GM23248 (cell line): ENCODE results near the gene SP3. TPM values are rescaled to one million over a fixed set of nuclear protein-coding genes. Genes with fewer than 3 reads are reported as not detected.

Experiments
- DNase-seq: peaks from one replicate; pipeline ENCODE4 v3.0.0-alpha.2; 2015
- H2AFZ ChIP-seq: fragments of 200-600 bp; sonication (generic); 2 replicates; pipeline ENCODE4 v1.6.1; 2016; ENCODE audit warnings: antibody characterized with exemption
- H3F3A ChIP-seq: fragments of 200-600 bp; sonication (generic); 2 replicates; pipeline ENCODE4 v1.6.1; 2016; ENCODE audit warnings: mild to moderate bottlenecking, antibody characterized with exemption, mixed run types; ENCODE audit not compliant: insufficient read depth
- H3K27ac ChIP-seq: fragments of 200-600 bp; sonication (generic); 2 replicates; pipeline ENCODE4 v1.5.1; 2016; ENCODE audit warnings: mild to moderate bottlenecking
- H3K27me3 ChIP-seq: fragments of 200-600 bp; sonication (generic); replicated peaks from 2 replicates; pipeline ENCODE4 v1.6.1; 2016; ENCODE audit warnings: mild to moderate bottlenecking; ENCODE audit not compliant: insufficient read depth
- H3K36me3 ChIP-seq: fragments of 200-600 bp; sonication (generic); 2 replicates; pipeline ENCODE4 v1.6.1; 2016; ENCODE audit warnings: low read depth, mild to moderate bottlenecking
- H3K4me1 ChIP-seq: fragments of 200-600 bp; sonication (generic); 2 replicates; pipeline ENCODE4 v1.6.1; 2016; ENCODE audit warnings: mild to moderate bottlenecking; ENCODE audit not compliant: insufficient read depth
- H3K4me2 ChIP-seq: fragments of 200-600 bp; sonication (generic); one replicate; pipeline ENCODE4 v1.6.1; 2016; ENCODE audit warnings: mild to moderate bottlenecking; ENCODE audit not compliant: unreplicated experiment
- H3K4me3 ChIP-seq: fragments of 200-600 bp; sonication (generic); 2 replicates; pipeline ENCODE4 v1.5.1; 2016; ENCODE audit warnings: mild to moderate bottlenecking
- H3K79me2 ChIP-seq: fragments of 200-600 bp; sonication (generic); 2 replicates; pipeline ENCODE4 v1.6.1; 2016; ENCODE audit warnings: mild to moderate bottlenecking; ENCODE audit not compliant: insufficient read depth
- H3K9ac ChIP-seq: fragments of 200-600 bp; sonication (generic); 2 replicates; pipeline ENCODE4 v1.6.1; 2016; ENCODE audit warnings: mild to moderate bottlenecking
- H3K9me2 ChIP-seq: fragments of 200-600 bp; sonication (generic); 2 replicates; pipeline ENCODE4 v1.6.1; 2016; ENCODE audit warnings: mixed run types, mild to moderate bottlenecking, moderate library complexity; ENCODE audit not compliant: insufficient read depth
- H3K9me3 ChIP-seq: fragments of 200-600 bp; sonication (generic); one replicate; pipeline ENCODE4 v1.6.1; 2017; ENCODE audit warnings: low read depth
- H4K20me1 ChIP-seq: fragments of 200-600 bp; sonication (generic); 2 replicates; pipeline ENCODE4 v1.6.0; 2016; ENCODE audit not compliant: insufficient read depth
- EZH2 ChIP-seq: fragments of 200-600 bp; sonication (generic); IDR thresholded peaks from 2 replicates; pipeline ENCODE4 v1.6.1; 2018; ENCODE audit warnings: antibody characterized with exemption, mild to moderate bottlenecking; ENCODE audit not compliant: insufficient read depth, poor library complexity, severe bottlenecking
- EZH2phosphoT487 ChIP-seq: fragments of 200-600 bp; sonication (generic); IDR thresholded peaks from 2 replicates; pipeline ENCODE4 v1.6.1; 2018; ENCODE audit warnings: antibody characterized with exemption, moderate library complexity, mild to moderate bottlenecking, low read depth; ENCODE audit not compliant: insufficient read depth
- whole genome bisulfite sequencing, 2 experiments: methylation state at CpG; one replicate each; pipeline ENCODE4 v1.1.6; 2015 to 2017; ENCODE audit warnings: low lambda C conversion rate in 2 of 2, low coverage in 1 of 2; ENCODE audit errors: missing lambda C conversion rate in 2 of 2; 5-methylcytosine and 5-hydroxymethylcytosine counted together
- in situ Hi-C: fragments of 300-500 bp; cut with MboI; formaldehyde crosslinking; loops from 2 replicates; pipeline ENCODE4 v1.15.0; 2020
- polyA plus RNA-seq: library from polyadenylated mRNA; unstranded; fragments of >200 nt; fragmentation: Nextera tagmentation; extraction: Ambion mirVana; gene quantifications from 2 replicates; pipeline ENCODE4 v1.2.1, GENCODE V29; 2016
- total RNA-seq: library from RNA; depleted of rRNA; stranded (reverse); fragments of >200 nt; shearing (Covaris generic); gene quantifications from 2 replicates; pipeline ENCODE4 v1.2.3, GENCODE V29; 2014

SP3 gene
- total and polyA plus RNA-seq, 2 experiments from 2014 or later = 27.7 to 78.8 TPM

DNA sequence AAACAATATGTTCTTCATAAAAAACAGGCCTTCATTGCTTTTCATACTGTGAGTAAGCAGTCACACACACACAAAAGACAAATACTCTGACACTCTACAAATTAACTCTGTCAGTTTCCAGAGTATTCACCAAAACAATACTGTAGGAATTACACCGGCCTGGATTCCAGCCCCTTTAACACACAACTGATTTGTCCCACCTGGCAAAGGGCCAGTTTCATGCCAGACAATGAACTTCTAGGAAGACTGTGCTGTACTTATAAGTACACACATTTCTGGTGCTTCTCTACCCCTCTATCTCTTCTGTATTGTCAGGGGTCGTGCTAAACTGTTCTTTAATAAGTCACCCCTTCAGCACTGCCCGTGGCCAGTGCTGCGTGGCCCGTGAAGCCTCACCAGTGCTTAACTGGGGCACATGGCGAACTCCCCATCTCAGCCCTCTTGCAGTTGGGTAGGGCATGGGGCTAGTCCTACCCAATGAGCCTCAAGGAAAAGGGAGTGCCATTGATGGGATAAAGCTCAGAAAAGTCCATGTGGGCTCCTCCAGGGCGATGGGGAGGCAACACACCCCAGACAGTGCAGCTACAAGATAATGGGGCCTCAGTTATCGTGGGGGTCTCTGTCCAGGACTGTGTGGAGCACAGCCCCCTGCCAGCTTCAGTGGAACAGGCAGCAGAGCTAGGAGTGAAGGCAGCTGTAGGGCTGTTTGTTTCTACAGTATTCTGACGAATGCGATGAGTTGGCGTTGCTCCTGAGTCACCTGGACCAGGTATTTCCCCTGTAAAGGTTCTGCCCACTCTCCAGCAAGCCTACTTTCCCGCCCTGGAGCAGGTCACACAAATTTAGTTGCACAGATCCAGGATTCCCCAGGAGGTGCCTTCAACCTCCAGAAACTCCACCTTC, 99.0 kb downstream of the SP3 start:
- no peaks in the 10 kb centered on the region for H4K20me1 ChIP-seq
- 49 to 55% methylated on average over 12 of the region's 12 CpGs for WGBS, 2 experiments
- H2AFZ ChIP-seq = no peak overlapping the region
- no peaks in the 10 kb centered on the region for H3K79me2 ChIP-seq
- no peak overlapping the region for H3K9ac ChIP-seq
- no peaks in the 10 kb centered on the region for H3K36me3 ChIP-seq
- H3K4me2 ChIP-seq = no peak overlapping the region
- peaks cover 26% of the 10 kb centered on the region for H3K27me3 ChIP-seq
- H3K27ac ChIP-seq = no peak overlapping the region
- no peaks in the 10 kb centered on the region for H3K9me3 ChIP-seq
- H3K4me3 ChIP-seq = no peak overlapping the region
- H3K9me2 ChIP-seq = no peaks in the 10 kb centered on the region
- no peak for TF ChIP-seq EZH2
- DNase-seq = no peak
- peaks cover 7% of the 10 kb centered on the region; the same call in 1 of the 2 replicates for H3K4me1 ChIP-seq
- in situ Hi-C loops = no loop called here
- no peaks in the 10 kb centered on the region for H3F3A ChIP-seq

DNA sequence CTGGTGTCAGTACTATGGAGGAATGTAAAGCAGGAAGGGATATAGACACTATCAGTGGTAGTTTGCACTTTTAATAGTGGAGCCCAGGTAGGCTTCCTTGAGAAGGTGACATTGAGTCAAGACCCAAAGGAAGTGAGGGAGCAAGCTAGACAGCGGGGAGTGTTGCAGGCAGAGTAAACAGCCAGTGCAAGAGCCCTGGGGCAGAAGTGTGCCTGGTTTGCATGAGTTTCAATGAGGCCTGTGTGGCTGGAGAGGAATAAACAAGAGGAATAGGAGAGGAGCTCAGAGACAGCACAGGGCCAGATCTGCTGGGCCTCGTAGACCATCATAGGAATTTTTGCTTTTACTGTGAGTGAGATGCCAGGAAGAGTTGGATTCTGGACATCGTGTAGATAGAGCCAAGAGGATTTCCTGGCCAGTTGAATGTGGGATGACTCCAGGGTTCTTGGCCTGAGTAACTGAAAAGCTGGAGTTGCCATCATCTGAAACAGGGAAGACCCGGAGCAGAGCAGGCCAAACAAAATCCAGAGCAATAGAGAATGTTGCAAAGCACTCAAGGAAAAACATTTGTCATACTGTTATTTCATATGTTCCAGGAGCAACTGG, 102.5 kb downstream of the SP3 start:
- TF ChIP-seq EZH2phosphoT487 = no peak
- no peak for TF ChIP-seq EZH2
- H3K9me2 ChIP-seq = no peaks in the 10 kb centered on the region
- H3K36me3 ChIP-seq = no peaks in the 10 kb centered on the region
- H2AFZ ChIP-seq = no peak overlapping the region
- no peak for DNase-seq
- in situ Hi-C loops = no loop called here
- WGBS, 2 experiments = 35 to 41% methylated on average over 4 of the region's 4 CpGs
- no peak overlapping the region for H3K4me3 ChIP-seq
- no peak overlapping the region for H3K9ac ChIP-seq
- no peak overlapping the region for H3K4me2 ChIP-seq
- no peaks in the 10 kb centered on the region for H3F3A ChIP-seq
- H3K27ac ChIP-seq = no peak overlapping the region
- no peaks in the 10 kb centered on the region for H3K9me3 ChIP-seq
- H3K4me1 ChIP-seq = peaks cover 7% of the 10 kb centered on the region; the same call in 1 of the 2 replicates
- no peaks in the 10 kb centered on the region for H4K20me1 ChIP-seq
- no peaks in the 10 kb centered on the region for H3K79me2 ChIP-seq
- H3K27me3 ChIP-seq = peaks cover 21% of the 10 kb centered on the region

DNA sequence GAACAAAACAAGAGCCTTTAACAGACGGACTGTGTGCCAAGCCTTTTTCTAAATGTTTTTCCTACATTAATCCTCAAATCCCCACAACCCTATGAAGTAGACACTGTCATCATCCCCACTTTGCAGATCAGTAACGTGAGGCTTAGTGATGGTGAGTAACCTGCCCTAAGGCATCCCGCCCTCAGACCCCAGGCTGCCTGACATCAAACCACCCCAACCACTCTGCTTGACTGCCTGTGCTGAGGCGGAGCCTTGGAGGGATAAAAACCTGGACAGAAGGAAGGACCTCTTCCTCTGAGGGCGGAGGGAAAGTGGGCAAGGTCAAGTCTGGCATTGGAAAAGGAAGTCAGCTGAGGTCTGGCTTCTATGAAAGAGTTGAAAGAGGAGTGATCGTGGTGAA, 104.6 kb downstream of the SP3 start:
- no peaks in the 10 kb centered on the region; the same call in 1 of the 2 replicates for H3K4me1 ChIP-seq
- no peaks in the 10 kb centered on the region for H3K36me3 ChIP-seq
- H4K20me1 ChIP-seq = no peaks in the 10 kb centered on the region
- no peaks in the 10 kb centered on the region for H3K9me2 ChIP-seq
- H2AFZ ChIP-seq = no peak overlapping the region
- no peaks in the 10 kb centered on the region for H3K79me2 ChIP-seq
- H3F3A ChIP-seq = no peaks in the 10 kb centered on the region
- WGBS, 2 experiments = 84 to 91% methylated on average over 6 of the region's 6 CpGs
- H3K27me3 ChIP-seq = 0 out of 2 replicates have a peak, but pooled peaks cover 12% of the 10 kb centered on the region
- H3K27ac ChIP-seq = no peak overlapping the region
- no peak for DNase-seq
- H3K9me3 ChIP-seq = no peaks in the 10 kb centered on the region
- H3K9ac ChIP-seq = no peak overlapping the region
- H3K4me2 ChIP-seq = no peak overlapping the region
- no peak overlapping the region for H3K4me3 ChIP-seq
- in situ Hi-C loops = no loop called here
- TF ChIP-seq EZH2 = no peak
- TF ChIP-seq EZH2phosphoT487 = no peak

DNA sequence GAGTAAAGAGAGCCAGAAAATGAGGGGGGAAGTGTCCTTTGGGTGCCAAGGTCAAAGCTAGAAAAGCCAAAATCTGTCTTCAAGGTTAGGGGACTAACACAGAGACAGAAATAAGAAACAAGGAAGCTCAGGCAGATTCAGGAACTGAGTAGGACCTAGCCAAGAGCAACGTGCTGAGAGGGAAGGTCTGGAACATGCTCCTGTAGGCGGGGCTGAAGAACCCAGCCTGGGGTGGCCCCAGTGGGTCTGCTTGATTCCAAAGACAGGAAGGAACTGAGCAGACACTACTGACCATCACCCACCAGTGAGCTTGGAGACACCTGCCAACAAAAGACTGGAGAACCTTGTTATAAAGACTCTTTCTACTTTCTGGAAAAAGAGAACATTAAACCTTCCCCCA, 105.1 kb downstream of the SP3 start:
- H3K79me2 ChIP-seq = no peaks in the 10 kb centered on the region
- H2AFZ ChIP-seq = no peak overlapping the region
- TF ChIP-seq EZH2phosphoT487 (no peak), EZH2 (no peak)
- 17 to 21% methylated on average over 2 of the region's 2 CpGs for WGBS, 2 experiments
- DNase-seq = no peak
- 0 out of 2 replicates have a peak, but pooled peaks cover 12% of the 10 kb centered on the region for H3K27me3 ChIP-seq
- no peak overlapping the region for H3K27ac ChIP-seq
- no peaks in the 10 kb centered on the region for H3K9me3 ChIP-seq
- no peaks in the 10 kb centered on the region for H4K20me1 ChIP-seq
- in situ Hi-C loops = no loop called here
- H3F3A ChIP-seq = no peaks in the 10 kb centered on the region
- H3K4me3 ChIP-seq = no peak overlapping the region
- peaks cover 5% of the 10 kb centered on the region; the same call in 1 of the 2 replicates for H3K4me1 ChIP-seq
- no peak overlapping the region for H3K4me2 ChIP-seq
- H3K9ac ChIP-seq = no peak overlapping the region
- no peaks in the 10 kb centered on the region for H3K9me2 ChIP-seq
- H3K36me3 ChIP-seq = no peaks in the 10 kb centered on the region
